Neural progenitor cell (in vitro differentiated cells): ENCODE data around the gene MYCBPAP. TPM values are rescaled to one million over a fixed set of nuclear protein-coding genes. Genes with fewer than 3 reads are reported as not detected.

Experiments used
- DNase-seq: peaks from one replicate; pipeline ENCODE4 v3.0.0-alpha.2; 2016; ENCODE audit warnings: low spot score
- H2AFZ ChIP-seq: fragments of 200-600 bp; sonication (generic); replicated peaks from 2 replicates; pipeline ENCODE4 v1.6.1; 2016; ENCODE audit warnings: antibody characterized with exemption
- H3F3A ChIP-seq: fragments of 200-600 bp; sonication (generic); 2 replicates; pipeline ENCODE4 v1.6.1; 2016; ENCODE audit warnings: antibody characterized with exemption, low read depth
- H3K27ac ChIP-seq: fragments of 200-600 bp; sonication (generic); 2 replicates; pipeline ENCODE4 v1.5.1; 2016; ENCODE audit warnings: mild to moderate bottlenecking
- H3K27me3 ChIP-seq: fragments of 200-600 bp; sonication (generic); 2 replicates; pipeline ENCODE4 v1.6.1; 2016; ENCODE audit warnings: mild to moderate bottlenecking, moderate library complexity
- H3K36me3 ChIP-seq: fragments of 200-600 bp; sonication (generic); 2 replicates; pipeline ENCODE4 v1.5.1; 2016
- H3K4me1 ChIP-seq: fragments of 200-600 bp; sonication (generic); 2 replicates; pipeline ENCODE4 v1.6.1; 2016; ENCODE audit warnings: mixed run types
- H3K4me2 ChIP-seq: fragments of 200-600 bp; sonication (generic); 2 replicates; pipeline ENCODE4 v1.6.1; 2016
- H3K4me3 ChIP-seq: fragments of 200-600 bp; sonication (generic); 2 replicates; pipeline ENCODE4 v1.5.1; 2016
- H3K79me2 ChIP-seq: fragments of 200-600 bp; sonication (generic); 2 replicates; pipeline ENCODE4 v1.6.1; 2016; ENCODE audit warnings: low read depth
- H3K9ac ChIP-seq: fragments of 200-600 bp; sonication (generic); 2 replicates; pipeline ENCODE4 v1.6.1; 2016
- H3K9me3 ChIP-seq: fragments of 200-600 bp; sonication (generic); 2 replicates; pipeline ENCODE4 v1.5.1; 2016; ENCODE audit warnings: low read depth
- H4K20me1 ChIP-seq: fragments of 200-600 bp; sonication (generic); 2 replicates; pipeline ENCODE4 v1.6.1; 2016; ENCODE audit warnings: low read depth
- H3K27ac Mint-ChIP-seq: 3 replicates; pipeline ENCODE4 v1.8.0; 2021; ENCODE audit warnings: mixed read lengths
- H3K27me3 Mint-ChIP-seq: 2 replicates; pipeline ENCODE4 v1.8.0; 2022; ENCODE audit warnings: low read depth, mild to moderate bottlenecking, inconsistent platforms, moderate library complexity, mixed read lengths; ENCODE audit not compliant: insufficient read depth
- H3K36me3 Mint-ChIP-seq: 3 replicates; pipeline ENCODE4 v1.8.0; 2021; ENCODE audit warnings: mixed read lengths
- H3K4me1 Mint-ChIP-seq: 3 replicates; pipeline ENCODE4 v1.8.0; 2021; ENCODE audit warnings: mixed read lengths
- H3K4me3 Mint-ChIP-seq: 3 replicates; pipeline ENCODE4 v1.8.0; 2021; ENCODE audit warnings: mild to moderate bottlenecking, moderate library complexity, mixed read lengths
- H3K9me3 Mint-ChIP-seq: 3 replicates; pipeline ENCODE4 v1.8.0; 2020; ENCODE audit warnings: mixed read lengths
- CTCF ChIP-seq: fragments of 200-600 bp; sonication (generic); IDR thresholded peaks from 2 replicates; pipeline ENCODE4 v1.5.1; 2017; ENCODE audit warnings: antibody characterized with exemption, mild to moderate bottlenecking
- EZH2 ChIP-seq: fragments of 200-600 bp; sonication (generic); IDR thresholded peaks from 2 replicates; pipeline ENCODE4 v1.6.1; 2017; ENCODE audit warnings: antibody characterized with exemption, mild to moderate bottlenecking, moderate library complexity
- EZH2phosphoT487 ChIP-seq: fragments of 200-600 bp; sonication (generic); IDR thresholded peaks from 2 replicates; pipeline ENCODE4 v1.6.1; 2017; ENCODE audit warnings: antibody characterized with exemption
- total RNA-seq: library from RNA; depleted of rRNA; stranded (reverse); fragments of >200 nt; gene quantifications from 2 replicates; pipeline ENCODE4 v1.2.3, GENCODE V29; 2015; ENCODE audit warnings: low replicate concordance

Gene MYCBPAP
- total RNA-seq, 1 donor from 2014 or later: 3.5 TPM

- no peak overlapping the region for H3K27ac ChIP-seq
- H3K79me2 ChIP-seq: no peaks in the 10 kb centered on the region
- peak overlapping the region; percentile 43 for H3K4me3 Mint-ChIP-seq
- no peak overlapping the region for H3K4me2 ChIP-seq
- no peaks in the 10 kb centered on the region for H3K36me3 Mint-ChIP-seq
- H3K4me1 ChIP-seq: peaks cover 11% of the 10 kb centered on the region
- no peak overlapping the region for H3K4me3 ChIP-seq
- TF ChIP-seq CTCF: no peak
- no peak for TF ChIP-seq EZH2phosphoT487
- no peak for TF ChIP-seq EZH2
- H3K27me3 ChIP-seq: no peaks in the 10 kb centered on the region
- H4K20me1 ChIP-seq: no peaks in the 10 kb centered on the region
- H3K4me1 Mint-ChIP-seq: peaks cover 54% of the 10 kb centered on the region
- no peak for DNase-seq
- peaks cover 21% of the 10 kb centered on the region for H3F3A ChIP-seq
- H3K36me3 ChIP-seq: no peaks in the 10 kb centered on the region
- H3K9ac ChIP-seq: no peak overlapping the region
- no peaks in the 10 kb centered on the region for H3K9me3 ChIP-seq
- H3K27me3 Mint-ChIP-seq: peaks cover 23% of the 10 kb centered on the region
- H3K27ac Mint-ChIP-seq: no peak overlapping the region
- H2AFZ ChIP-seq: no peak overlapping the region
- H3K9me3 Mint-ChIP-seq: no peaks in the 10 kb centered on the region
These were observed 2.8 kb downstream of the MYCBPAP start for GRCh38 chr17:50511058-50511457.

- TF ChIP-seq EZH2phosphoT487: no peak
- no peak for TF ChIP-seq EZH2
- no peak for TF ChIP-seq CTCF
- H3K79me2 ChIP-seq: no peaks in the 10 kb centered on the region
- H3K4me3 ChIP-seq: no peak overlapping the region
- no peaks in the 10 kb centered on the region for H3K9me3 ChIP-seq
- Mint-ChIP-seq H3K4me3 (no peak overlapping the region), H3K27ac (peak overlapping the region; percentile 8), H3K4me1 (peaks cover 52% of the 10 kb centered on the region), H3K9me3 (no peaks in the 10 kb centered on the region), H3K36me3 (no peaks in the 10 kb centered on the region), H3K27me3 (peaks cover 24% of the 10 kb centered on the region)
- H3K27ac ChIP-seq: no peak overlapping the region
- H3K27me3 ChIP-seq: no peaks in the 10 kb centered on the region
- H3K4me1 ChIP-seq: peaks cover 11% of the 10 kb centered on the region
- no peak overlapping the region for H3K4me2 ChIP-seq
- no peak overlapping the region for H3K9ac ChIP-seq
- H4K20me1 ChIP-seq: no peaks in the 10 kb centered on the region
- H2AFZ ChIP-seq: no peak overlapping the region
- peaks cover 11% of the 10 kb centered on the region for H3F3A ChIP-seq
- no peaks in the 10 kb centered on the region for H3K36me3 ChIP-seq
- no peak for DNase-seq
These were observed 5.3 kb downstream of the MYCBPAP start for GRCh38 chr17:50513495-50513894.

GRCh38 chr17:50514388-50514787 is 6.1 kb downstream of the MYCBPAP start:
- no peaks in the 10 kb centered on the region for H3K27me3 ChIP-seq
- peaks cover 11% of the 10 kb centered on the region for H3K4me1 ChIP-seq
- H3K27me3 Mint-ChIP-seq: peaks cover 21% of the 10 kb centered on the region
- no peaks in the 10 kb centered on the region for H3K9me3 Mint-ChIP-seq
- H4K20me1 ChIP-seq: no peaks in the 10 kb centered on the region
- TF ChIP-seq CTCF (no peak), EZH2phosphoT487 (no peak), EZH2 (no peak)
- no peaks in the 10 kb centered on the region for H3K79me2 ChIP-seq
- H3K4me1 Mint-ChIP-seq: peaks cover 52% of the 10 kb centered on the region
- peaks cover 6% of the 10 kb centered on the region for H3F3A ChIP-seq
- H3K4me3 ChIP-seq: no peak overlapping the region
- no peak overlapping the region for H3K9ac ChIP-seq
- H3K27ac Mint-ChIP-seq: peak overlapping the region; percentile 57
- H3K4me2 ChIP-seq: peak overlapping the region; percentile 22
- no peak for DNase-seq
- no peaks in the 10 kb centered on the region for H3K36me3 Mint-ChIP-seq
- H3K4me3 Mint-ChIP-seq: no peak overlapping the region
- no peak overlapping the region for H2AFZ ChIP-seq
- no peaks in the 10 kb centered on the region for H3K36me3 ChIP-seq
- H3K27ac ChIP-seq: no peak overlapping the region
- H3K9me3 ChIP-seq: no peaks in the 10 kb centered on the region
